GM19328 (cell line): ENCODE results near the gene GPR156.
"Not testable (repeated sequence)": the region's sequence is repeated elsewhere in the genome, so short reads cannot be mapped to it uniquely, and the experiment has no call there.

Source experiments
- ATAC-seq: cut with Tn5 transposase; IDR thresholded peaks from one replicate; pipeline ENCODE4 v1.9.1; 2021; ENCODE audit warnings: mild to moderate bottlenecking, moderate library complexity; ENCODE audit not compliant: unreplicated experiment

GPR156 gene

GRCh38 chr3:120275618-120276017, 9.4 kb downstream of the GPR156 start:
- ATAC-seq, result no peak

GRCh38 chr3:120274739-120275167, 10.3 kb downstream of the GPR156 start:
- no peak for ATAC-seq

- ATAC-seq, result no peak
These were observed 12.7 kb downstream of the GPR156 start for GRCh38 chr3:120272286-120272685.

GRCh38 chr3:120265989-120266388, 19.0 kb downstream of the GPR156 start:
- ATAC-seq, result no peak

- ATAC-seq, result no peak
These were observed 20.1 kb downstream of the GPR156 start for GRCh38 chr3:120264963-120265362.

- ATAC-seq, result no peak
These were observed 21.2 kb downstream of the GPR156 start for GRCh38 chr3:120263792-120264191.

- ATAC-seq, result no peak
These were observed 27.0 kb downstream of the GPR156 start for GRCh38 chr3:120258009-120258408.

GRCh38 chr3:120245386-120245785, 39.6 kb downstream of the GPR156 start:
- ATAC-seq, result no peak

GRCh38 chr3:120244834-120245225, 40.2 kb downstream of the GPR156 start:
- no peak for ATAC-seq

- no peak for ATAC-seq
These were observed 45.4 kb downstream of the GPR156 start for GRCh38 chr3:120239644-120240043.

- ATAC-seq, result no peak
These were observed 57.2 kb downstream of the GPR156 start for GRCh38 chr3:120227710-120228347.

- no peak for ATAC-seq
These were observed 60.8 kb downstream of the GPR156 start for GRCh38 chr3:120224237-120224636.

GRCh38 chr3:120218981-120219380, 66.0 kb downstream of the GPR156 start:
- ATAC-seq, result no peak

- ATAC-seq, result not testable (repeated sequence)
These were observed 68.4 kb downstream of the GPR156 start for GRCh38 chr3:120216633-120217032.

GRCh38 chr3:120214176-120214575, 70.8 kb downstream of the GPR156 start:
- ATAC-seq, result no peak

- no peak for ATAC-seq
These were observed 72.5 kb downstream of the GPR156 start for GRCh38 chr3:120212505-120212904.

- ATAC-seq, result no peak
These were observed 75.6 kb downstream of the GPR156 start for GRCh38 chr3:120209425-120209824.

- ATAC-seq, result no peak
These were observed 80.7 kb downstream of the GPR156 start for GRCh38 chr3:120204338-120204737.

- ATAC-seq, result no peak
These were observed 81.4 kb downstream of the GPR156 start for GRCh38 chr3:120203621-120204020.

GRCh38 chr3:120203016-120203415, 82.0 kb downstream of the GPR156 start:
- ATAC-seq, result no peak

- no peak for ATAC-seq
These were observed 82.7 kb downstream of the GPR156 start for GRCh38 chr3:120202363-120202762.

- no peak for ATAC-seq
These were observed 84.4 kb downstream of the GPR156 start for GRCh38 chr3:120200493-120201235.
